Measurements from ENCODE around the gene SPOCK1. TPM values are rescaled to one million over a fixed set of nuclear protein-coding genes. Genes with fewer than 3 reads are reported as not detected.

SPOCK1 gene
- total and polyA plus RNA-seq, 2 experiments from 2014 or later = 8.2 to 10.5 TPM

DNA sequence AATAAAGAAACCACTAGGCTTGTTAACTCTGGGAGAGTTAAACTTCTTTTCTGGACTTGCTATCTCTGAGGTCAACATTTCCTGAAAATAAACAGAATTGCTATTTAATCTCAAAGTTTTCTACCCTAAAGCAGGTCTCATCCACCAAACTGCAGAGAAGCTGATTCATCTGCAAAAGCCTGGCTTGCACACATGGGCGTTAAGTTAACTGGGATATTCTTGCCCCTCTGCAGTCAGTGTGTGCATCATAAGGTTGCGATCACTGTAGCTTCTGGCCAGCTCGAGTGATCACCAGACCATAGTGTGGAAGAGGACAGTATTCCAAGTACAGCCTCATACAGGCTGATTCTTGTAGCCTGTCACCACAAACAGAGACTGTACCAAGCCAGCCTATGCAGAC, 99.2 kb downstream of the SPOCK1 start:
- Histone ChIP-seq H3K4me3 (no peak overlapping the region), H3K79me2 (replicated peaks; ENCODE audit: insufficient read depth) (no peaks in the 10 kb centered on the region), H4K20me1 (replicated peaks; ENCODE audit: insufficient read depth) (no peaks in the 10 kb centered on the region), H3K4me2 (no peak overlapping the region), H3K9me2 (ENCODE audit: insufficient read depth) (no peaks in the 10 kb centered on the region), H3F3A (replicated peaks; ENCODE audit: low read depth) (no peaks in the 10 kb centered on the region), H3K27ac (ENCODE audit: low read depth) (no peak overlapping the region), H3K27me3 (ENCODE audit: insufficient read depth) (no peaks in the 10 kb centered on the region), H2AFZ (no peak overlapping the region), H3K36me3 (ENCODE audit: insufficient read depth) (no peaks in the 10 kb centered on the region), H3K4me1 (ENCODE audit: insufficient read depth) (no peaks in the 10 kb centered on the region)
- Mint-ChIP-seq H3K36me3 (ENCODE audit: low read depth) (no peaks in the 10 kb centered on the region), H3K27ac (no peak overlapping the region), H3K4me3 (no peak overlapping the region), H3K9me3 (no peaks in the 10 kb centered on the region), H3K27me3 (ENCODE audit: insufficient read depth, low read depth, poor library complexity) (peaks cover 3% of the 10 kb centered on the region), H3K4me1 (no peaks in the 10 kb centered on the region)
- ATAC-seq (no peak), DNase-seq (ENCODE audit: low spot score) (no peak)
- TF ChIP-seq CTCF (conservative IDR thresholded peaks at IDR 0.05; ENCODE audit: low read depth in 2 of 2) (no peak), ZNF114 (CRISPR knock-in tag; IDR thresholded peaks at IDR 0.05) (no peak), REST (IDR thresholded peaks at IDR 0.05; ENCODE audit: unreplicated experiment) (no peak), ZNF331 (CRISPR knock-in tag; IDR thresholded peaks at IDR 0.05; ENCODE audit: low read depth) (no peak), EZH2phosphoT487 (IDR thresholded peaks at IDR 0.05; ENCODE audit: unreplicated experiment) (no peak), JUNB (IDR thresholded peaks at IDR 0.05; ENCODE audit: unreplicated experiment) (no peak), EZH2 (IDR thresholded peaks at IDR 0.05; ENCODE audit: low read depth, unreplicated experiment) (no peak), CREB1 (CRISPR knock-in tag; IDR thresholded peaks at IDR 0.05; ENCODE audit: low read depth) (no peak), NANOG (IDR thresholded peaks at IDR 0.05; ENCODE audit: borderline replicate concordance) (no peak), POLR2AphosphoS5 (IDR thresholded peaks at IDR 0.05; ENCODE audit: low read depth) (no peak)
- TF ChIP-seq, protein P1, sequence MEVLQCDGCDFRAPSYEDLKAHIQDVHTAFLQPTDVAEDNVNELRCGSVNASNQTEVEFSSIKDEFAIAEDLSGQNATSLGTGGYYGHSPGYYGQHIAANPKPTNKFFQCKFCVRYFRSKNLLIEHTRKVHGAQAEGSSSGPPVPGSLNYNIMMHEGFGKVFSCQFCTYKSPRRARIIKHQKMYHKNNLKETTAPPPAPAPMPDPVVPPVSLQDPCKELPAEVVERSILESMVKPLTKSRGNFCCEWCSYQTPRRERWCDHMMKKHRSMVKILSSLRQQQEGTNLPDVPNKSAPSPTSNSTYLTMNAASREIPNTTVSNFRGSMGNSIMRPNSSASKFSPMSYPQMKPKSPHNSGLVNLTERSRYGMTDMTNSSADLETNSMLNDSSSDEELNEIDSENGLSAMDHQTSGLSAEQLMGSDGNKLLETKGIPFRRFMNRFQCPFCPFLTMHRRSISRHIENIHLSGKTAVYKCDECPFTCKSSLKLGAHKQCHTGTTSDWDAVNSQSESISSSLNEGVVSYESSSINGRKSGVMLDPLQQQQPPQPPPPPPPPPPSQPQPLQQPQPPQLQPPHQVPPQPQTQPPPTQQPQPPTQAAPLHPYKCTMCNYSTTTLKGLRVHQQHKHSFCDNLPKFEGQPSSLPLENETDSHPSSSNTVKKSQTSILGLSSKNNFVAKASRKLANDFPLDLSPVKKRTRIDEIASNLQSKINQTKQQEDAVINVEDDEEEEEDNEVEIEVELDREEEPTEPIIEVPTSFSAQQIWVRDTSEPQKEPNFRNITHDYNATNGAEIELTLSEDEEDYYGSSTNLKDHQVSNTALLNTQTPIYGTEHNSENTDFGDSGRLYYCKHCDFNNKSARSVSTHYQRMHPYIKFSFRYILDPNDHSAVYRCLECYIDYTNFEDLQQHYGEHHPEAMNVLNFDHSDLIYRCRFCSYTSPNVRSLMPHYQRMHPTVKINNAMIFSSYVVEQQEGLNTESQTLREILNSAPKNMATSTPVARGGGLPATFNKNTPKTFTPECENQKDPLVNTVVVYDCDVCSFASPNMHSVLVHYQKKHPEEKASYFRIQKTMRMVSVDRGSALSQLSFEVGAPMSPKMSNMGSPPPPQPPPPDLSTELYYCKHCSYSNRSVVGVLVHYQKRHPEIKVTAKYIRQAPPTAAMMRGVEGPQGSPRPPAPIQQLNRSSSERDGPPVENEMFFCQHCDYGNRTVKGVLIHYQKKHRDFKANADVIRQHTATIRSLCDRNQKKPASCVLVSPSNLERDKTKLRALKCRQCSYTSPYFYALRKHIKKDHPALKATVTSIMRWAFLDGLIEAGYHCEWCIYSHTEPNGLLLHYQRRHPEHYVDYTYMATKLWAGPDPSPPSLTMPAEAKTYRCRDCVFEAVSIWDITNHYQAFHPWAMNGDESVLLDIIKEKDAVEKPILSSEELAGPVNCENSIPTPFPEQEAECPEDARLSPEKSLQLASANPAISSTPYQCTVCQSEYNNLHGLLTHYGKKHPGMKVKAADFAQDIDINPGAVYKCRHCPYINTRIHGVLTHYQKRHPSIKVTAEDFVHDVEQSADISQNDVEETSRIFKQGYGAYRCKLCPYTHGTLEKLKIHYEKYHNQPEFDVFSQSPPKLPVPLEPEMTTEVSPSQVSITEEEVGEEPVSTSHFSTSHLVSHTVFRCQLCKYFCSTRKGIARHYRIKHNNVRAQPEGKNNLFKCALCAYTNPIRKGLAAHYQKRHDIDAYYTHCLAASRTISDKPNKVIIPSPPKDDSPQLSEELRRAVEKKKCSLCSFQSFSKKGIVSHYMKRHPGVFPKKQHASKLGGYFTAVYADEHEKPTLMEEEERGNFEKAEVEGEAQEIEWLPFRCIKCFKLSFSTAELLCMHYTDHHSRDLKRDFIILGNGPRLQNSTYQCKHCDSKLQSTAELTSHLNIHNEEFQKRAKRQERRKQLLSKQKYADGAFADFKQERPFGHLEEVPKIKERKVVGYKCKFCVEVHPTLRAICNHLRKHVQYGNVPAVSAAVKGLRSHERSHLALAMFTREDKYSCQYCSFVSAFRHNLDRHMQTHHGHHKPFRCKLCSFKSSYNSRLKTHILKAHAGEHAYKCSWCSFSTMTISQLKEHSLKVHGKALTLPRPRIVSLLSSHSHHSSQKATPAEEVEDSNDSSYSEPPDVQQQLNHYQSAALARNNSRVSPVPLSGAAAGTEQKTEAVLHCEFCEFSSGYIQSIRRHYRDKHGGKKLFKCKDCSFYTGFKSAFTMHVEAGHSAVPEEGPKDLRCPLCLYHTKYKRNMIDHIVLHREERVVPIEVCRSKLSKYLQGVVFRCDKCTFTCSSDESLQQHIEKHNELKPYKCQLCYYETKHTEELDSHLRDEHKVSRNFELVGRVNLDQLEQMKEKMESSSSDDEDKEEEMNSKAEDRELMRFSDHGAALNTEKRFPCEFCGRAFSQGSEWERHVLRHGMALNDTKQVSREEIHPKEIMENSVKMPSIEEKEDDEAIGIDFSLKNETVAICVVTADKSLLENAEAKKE (CRISPR knock-in tag; IDR thresholded peaks at IDR 0.05) = no peak
- TF ChIP-seq, protein P2, sequence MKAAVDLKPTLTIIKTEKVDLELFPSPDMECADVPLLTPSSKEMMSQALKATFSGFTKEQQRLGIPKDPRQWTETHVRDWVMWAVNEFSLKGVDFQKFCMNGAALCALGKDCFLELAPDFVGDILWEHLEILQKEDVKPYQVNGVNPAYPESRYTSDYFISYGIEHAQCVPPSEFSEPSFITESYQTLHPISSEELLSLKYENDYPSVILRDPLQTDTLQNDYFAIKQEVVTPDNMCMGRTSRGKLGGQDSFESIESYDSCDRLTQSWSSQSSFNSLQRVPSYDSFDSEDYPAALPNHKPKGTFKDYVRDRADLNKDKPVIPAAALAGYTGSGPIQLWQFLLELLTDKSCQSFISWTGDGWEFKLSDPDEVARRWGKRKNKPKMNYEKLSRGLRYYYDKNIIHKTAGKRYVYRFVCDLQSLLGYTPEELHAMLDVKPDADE (IDR thresholded peaks at IDR 0.05) = no peak

Measured in GM23338 (cell line).